Body of pancreas (tissue), 4 donors: ENCODE measurements around the gene ZGRF1. TPM values are rescaled to one million over a fixed set of nuclear protein-coding genes. Genes with fewer than 3 reads are reported as not detected.
"Not testable (repeated sequence)": the region's sequence is repeated elsewhere in the genome, so short reads cannot be mapped to it uniquely, and the experiment has no call there.

Experiments
- ATAC-seq: fragments of 150-250 bp; one replicate; pipeline ENCODE4 v1.9.1; 2016
- DNase-seq, 4 donors: peaks; one replicate each; pipeline ENCODE4 v3.0.0-alpha.2; 2019
- H3K27ac ChIP-seq, 4 donors: fragments of 200-600 bp; sonication (generic); 1 replicate in 3 of 4; 2 replicates in 1 of 4; pipeline versions ENCODE4 v1.5.1 to v1.6.1; 2016 to 2019; ENCODE audit warnings: mild to moderate bottlenecking in 1 of 4, mixed read lengths in 1 of 4, moderate library complexity in 1 of 4
- H3K27me3 ChIP-seq, 2 donors: fragments of 200-600 bp; sonication (generic); one replicate each; pipeline ENCODE4 v1.6.0; 2016; ENCODE audit warnings: mild to moderate bottlenecking in 1 of 2
- H3K36me3 ChIP-seq, 2 donors: fragments of 200-600 bp; sonication (generic); replicated peaks in 1 of 2; 2 replicates each; pipeline ENCODE4 v1.5.1; 2016; ENCODE audit warnings: low read depth in 2 of 2; ENCODE audit not compliant: insufficient read depth in 1 of 2
- H3K4me1 ChIP-seq: fragments of 200-600 bp; sonication (generic); one replicate; pipeline ENCODE4 v1.6.0; 2016
- H3K4me3 ChIP-seq, 2 donors: fragments of 200-600 bp; sonication (generic); 1 replicate in 1 of 2; 2 replicates in 1 of 2; pipeline ENCODE4 v1.5.1; 2016 to 2019
- H3K9me3 ChIP-seq, 3 donors: fragments of 200-600 bp; sonication (generic); 1 replicate in 2 of 3; 2 replicates in 1 of 3; pipeline ENCODE4 v1.5.1; 2016
- POLR2A ChIP-seq, 3 donors: fragments of 450-650 bp; IDR thresholded peaks; one replicate each; pipeline ENCODE4 v1.6.1; 2016; ENCODE audit warnings: antibody characterized with exemption in 3 of 3, mild to moderate bottlenecking in 2 of 3
- WGBS, 2 donors: methylation state at CpG; one replicate each; pipeline ENCODE4 v1.1.5; 2017; 5-methylcytosine and 5-hydroxymethylcytosine counted together
- intact Hi-C: fragments of 100-400 bp; cut with DNase I; formaldehyde crosslinking; loops from one replicate; pipeline ENCODE4 v1.15.1; 2023
- total RNA-seq, 2 donors: library from RNA; depleted of rRNA; stranded (reverse); fragments of >200 nt; gene quantifications; one replicate each; pipeline ENCODE4 v1.1.0, GENCODE V29; 2016
- TF ChIP-seq, protein P1 (sequence below), 7 experiments: fragments of 450-650 bp in 4 of 7; fragments of 200-600 bp in 3 of 7; sonication (generic) in 3 of 7; IDR thresholded peaks; one replicate each; pipeline ENCODE4 v1.5.1; 2016 to 2019; ENCODE audit warnings: antibody characterized with exemption in 7 of 7

ZGRF1 gene
- total RNA-seq, 2 donors from 2014 or later, result 1.3 to 3.4 TPM

GRCh38 chr4:112648263-112649054 is 11.8 kb upstream of the ZGRF1 start:
- DNase-seq, result no peak
- no peak overlapping the region for H3K4me3 ChIP-seq
- intact Hi-C loops, result no loop called here

GRCh38 chr4:112647785-112648184 is 11.1 kb upstream of the ZGRF1 start:
- H3K36me3 ChIP-seq, result peaks cover 10 to 21% of the 10 kb centered on the region in 2 donors
- no peak for TF ChIP-seq POLR2A (IDR thresholded peaks at IDR 0.05)
- TF ChIP-seq, protein P1, sequence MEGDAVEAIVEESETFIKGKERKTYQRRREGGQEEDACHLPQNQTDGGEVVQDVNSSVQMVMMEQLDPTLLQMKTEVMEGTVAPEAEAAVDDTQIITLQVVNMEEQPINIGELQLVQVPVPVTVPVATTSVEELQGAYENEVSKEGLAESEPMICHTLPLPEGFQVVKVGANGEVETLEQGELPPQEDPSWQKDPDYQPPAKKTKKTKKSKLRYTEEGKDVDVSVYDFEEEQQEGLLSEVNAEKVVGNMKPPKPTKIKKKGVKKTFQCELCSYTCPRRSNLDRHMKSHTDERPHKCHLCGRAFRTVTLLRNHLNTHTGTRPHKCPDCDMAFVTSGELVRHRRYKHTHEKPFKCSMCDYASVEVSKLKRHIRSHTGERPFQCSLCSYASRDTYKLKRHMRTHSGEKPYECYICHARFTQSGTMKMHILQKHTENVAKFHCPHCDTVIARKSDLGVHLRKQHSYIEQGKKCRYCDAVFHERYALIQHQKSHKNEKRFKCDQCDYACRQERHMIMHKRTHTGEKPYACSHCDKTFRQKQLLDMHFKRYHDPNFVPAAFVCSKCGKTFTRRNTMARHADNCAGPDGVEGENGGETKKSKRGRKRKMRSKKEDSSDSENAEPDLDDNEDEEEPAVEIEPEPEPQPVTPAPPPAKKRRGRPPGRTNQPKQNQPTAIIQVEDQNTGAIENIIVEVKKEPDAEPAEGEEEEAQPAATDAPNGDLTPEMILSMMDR (IDR thresholded peaks at IDR 0.05), result no peak
- no peak overlapping the region for H3K27ac ChIP-seq
- no peak for DNase-seq
- no peaks in the 10 kb centered on the region for H3K27me3 ChIP-seq
- intact Hi-C loops, result no loop called here
- no peak overlapping the region for H3K4me3 ChIP-seq
- WGBS, 2 donors, result 62 to 85% methylated on average over 3 of the region's 3 CpGs
- H3K9me3 ChIP-seq, result no peaks in the 10 kb centered on the region
- ATAC-seq, result no peak
- no peaks in the 10 kb centered on the region for H3K4me1 ChIP-seq

More at GRCh38 chr4:112648263-112649054, 11.8 kb upstream of the ZGRF1 start:
- no peaks in the 10 kb centered on the region for H3K9me3 ChIP-seq
- H3K27ac ChIP-seq, result no peak overlapping the region
- H3K36me3 ChIP-seq, result peaks cover 10 to 23% of the 10 kb centered on the region in 2 donors
- no peak for TF ChIP-seq POLR2A (IDR thresholded peaks at IDR 0.05)
- TF ChIP-seq, protein P1 (IDR thresholded peaks at IDR 0.05), result no peak
- WGBS, 2 donors, result 68 to 71% methylated on average over 3 of the region's 3 CpGs
- no peak for ATAC-seq
- H3K27me3 ChIP-seq, result no peaks in the 10 kb centered on the region
- H3K4me1 ChIP-seq, result no peaks in the 10 kb centered on the region

DNA sequence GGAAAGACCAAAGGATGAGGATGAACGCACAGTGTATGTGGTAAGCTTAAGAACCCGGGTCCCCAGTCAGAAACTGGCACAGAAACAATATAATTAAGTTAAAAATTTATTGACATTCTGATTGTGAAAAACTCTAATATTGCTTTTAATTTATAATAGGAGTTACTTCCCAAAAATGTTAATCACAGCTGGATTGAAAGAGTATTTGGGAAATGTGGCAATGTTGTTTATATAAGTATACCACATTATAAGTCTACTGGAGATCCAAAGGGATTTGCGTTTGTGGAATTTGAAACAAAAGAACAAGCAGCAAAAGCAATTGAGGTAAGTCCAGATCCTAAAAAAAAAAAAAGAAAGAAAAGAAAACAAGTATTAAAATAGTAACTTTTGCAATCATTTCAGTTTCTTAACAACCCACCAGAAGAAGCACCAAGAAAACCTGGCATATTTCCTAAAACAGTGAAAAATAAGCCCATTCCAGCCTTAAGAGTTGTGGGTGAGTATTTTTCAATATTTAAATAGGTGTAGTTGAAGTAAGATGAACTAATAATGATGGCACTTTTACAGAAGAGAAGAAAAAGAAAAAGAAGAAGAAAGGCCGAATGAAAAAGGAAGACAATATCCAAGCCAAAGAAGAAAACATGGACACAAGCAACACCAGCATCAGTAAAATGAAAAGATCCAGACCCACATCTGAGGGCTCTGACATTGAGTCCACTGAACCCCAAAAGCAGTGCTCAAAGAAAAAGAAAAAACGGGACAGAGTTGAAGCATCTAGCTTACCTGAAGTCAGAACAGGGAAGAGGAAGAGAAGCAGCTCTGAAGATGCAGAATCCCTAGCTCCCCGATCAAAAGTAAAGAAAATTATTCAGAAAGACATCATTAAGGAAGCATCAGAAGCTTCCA is 10.2 kb upstream of the ZGRF1 start:
- H3K9me3 ChIP-seq, result no peaks in the 10 kb centered on the region
- H3K4me3 ChIP-seq, result no peak overlapping the region
- H3K27ac ChIP-seq, result no peak overlapping the region
- peaks cover 10 to 21% of the 10 kb centered on the region in 2 donors for H3K36me3 ChIP-seq
- no peaks in the 10 kb centered on the region for H3K27me3 ChIP-seq
- no peaks in the 10 kb centered on the region for H3K4me1 ChIP-seq
- WGBS, 2 donors, result 63 to 71% methylated on average over 6 of the region's 6 CpGs
- no peak for TF ChIP-seq POLR2A (IDR thresholded peaks at IDR 0.05)
- TF ChIP-seq, protein P1 (IDR thresholded peaks at IDR 0.05), result no peak
- no peak for DNase-seq
- intact Hi-C loops, result no loop called here
- no peak for ATAC-seq

- ATAC-seq (no peak), DNase-seq (no peak)
- Histone ChIP-seq H3K4me1 (no peaks in the 10 kb centered on the region), H3K36me3 (peaks cover 10 to 21% of the 10 kb centered on the region in 2 donors), H3K4me3 (no peak overlapping the region), H3K9me3 (no peaks in the 10 kb centered on the region), H3K27me3 (no peaks in the 10 kb centered on the region), H3K27ac (no peak overlapping the region)
- WGBS, 2 donors, result 78 to 82% methylated on average over 8 of the region's 8 CpGs
- TF ChIP-seq, protein P1 (IDR thresholded peaks at IDR 0.05), result no peak
- TF ChIP-seq POLR2A (IDR thresholded peaks at IDR 0.05), result no peak
- intact Hi-C loops, result no loop called here
Measured at GRCh38 chr4:112645541-112646329, 9.0 kb upstream of the ZGRF1 start.

- H3K27ac ChIP-seq, ATAC-seq, H3K27me3 ChIP-seq, H3K9me3 ChIP-seq, H3K4me3 ChIP-seq, intact Hi-C loops, DNase-seq, H3K4me1 ChIP-seq: not testable (repeated sequence)
- 88 to 89% methylated on average over 10 of the region's 10 CpGs for WGBS, 2 donors
- peaks cover 10 to 17% of the 10 kb centered on the region in 2 donors for H3K36me3 ChIP-seq
Measured at GRCh38 chr4:112644595-112645535, 8.2 kb upstream of the ZGRF1 start.
